Panc1 (cell line): ENCODE results near the gene BASP1. TPM values are rescaled to one million over a fixed set of nuclear protein-coding genes. Genes with fewer than 3 reads are reported as not detected.

ENCODE experiments used
- ATAC-seq: fragments of 200-7000 bp; cut with Tn5 transposase; 2 replicates; pipeline ENCODE4 v1.9.1; 2020; ENCODE audit warnings: mild to moderate bottlenecking, moderate library complexity
- BruUV-seq: library from RNA; stranded (reverse); fragments of 400-500 nt; replicated peaks from 2 replicates; lab custom pipeline; 2021; lab: Mats Ljungman, UMichigan
- CTCF ChIA-PET: fragments of 300-600 bp; sonication (Branson Sonifier 250); formaldehyde crosslinking; loops from one replicate; lab custom pipeline; 2022; ENCODE audit warnings: antibody characterized with exemption; lab: Charles Lee
- POLR2A ChIA-PET: fragments of 300-600 bp; sonication (Branson Sonifier 250); formaldehyde crosslinking; loops from one replicate; lab custom pipeline; 2022; ENCODE audit warnings: antibody characterized with exemption; lab: Charles Lee
- DNase-seq: peaks from one replicate; pipeline ENCODE4 v3.0.0-alpha.2; 2010; ENCODE audit warnings: low read depth, low spot score
- H3K27ac ChIP-seq: 2 replicates; pipeline ENCODE4 v1.5.1; 2011; ENCODE audit warnings: mild to moderate bottlenecking, low read length, inconsistent platforms
- H3K27me3 ChIP-seq: fragments of 200-500 bp; sonication (Bioruptor generic); 2 replicates; pipeline ENCODE4 v1.6.0; 2014; ENCODE audit warnings: low read length, inconsistent platforms; ENCODE audit not compliant: control insufficient read depth, insufficient read depth
- H3K36me3 ChIP-seq: fragments of 200-500 bp; sonication (Bioruptor generic); 2 replicates; pipeline ENCODE4 v1.5.1; 2014; ENCODE audit warnings: inconsistent platforms, mild to moderate bottlenecking, low read length, moderate library complexity; ENCODE audit not compliant: control insufficient read depth, insufficient read depth
- H3K4me1 ChIP-seq: 2 replicates; pipeline ENCODE4 v1.5.1; 2011; ENCODE audit warnings: inconsistent platforms, mild to moderate bottlenecking, low read length, moderate library complexity; ENCODE audit not compliant: control insufficient read depth, insufficient read depth
- H3K4me3 ChIP-seq, 2 experiments: 2 replicates each; pipeline ENCODE4 v1.5.1; 2011 to 2012; ENCODE audit warnings: low read depth in 2 of 2, low read length in 2 of 2, mild to moderate bottlenecking in 2 of 2, inconsistent platforms in 1 of 2, moderate library complexity in 1 of 2
- H3K9me3 ChIP-seq: fragments of 200-500 bp; sonication (Bioruptor generic); 2 replicates; pipeline ENCODE4 v1.5.1; 2014; ENCODE audit warnings: low read depth, mild to moderate bottlenecking, inconsistent platforms, low read length, moderate library complexity; ENCODE audit not compliant: control insufficient read depth, insufficient read depth
- POLR2AphosphoS5 ChIP-seq: IDR thresholded peaks from 2 replicates; pipeline ENCODE4 v1.6.1; 2012; ENCODE audit warnings: mild to moderate bottlenecking, low read depth, low read length, moderate library complexity
- SIN3A ChIP-seq: IDR thresholded peaks from 2 replicates; pipeline ENCODE4 v1.6.1; 2012; ENCODE audit warnings: low read depth, mild to moderate bottlenecking, low read length, moderate library complexity, borderline replicate concordance; ENCODE audit not compliant: insufficient read depth
- TCF7L2 ChIP-seq: IDR thresholded peaks from 2 replicates; pipeline ENCODE4 v1.6.1; 2011; ENCODE audit warnings: mild to moderate bottlenecking, low read depth, low read length, inconsistent platforms
- in situ Hi-C: cut with HindIII; loops from 2 replicates; pipeline ENCODE4 v1.10.0; 2016; ENCODE audit warnings: low sequenced_read_pairs, low pct_unique_long_range_greater_than_20kb
- intact Hi-C: fragments of 100-400 bp; cut with micrococcal nuclease; formaldehyde crosslinking; loops from one replicate; pipeline ENCODE4 v1.10.0; 2022; ENCODE audit not compliant: unreplicated experiment
- total RNA-seq: library from RNA; stranded (reverse); gene quantifications from one replicate; pipeline ENCODE4 v1.2.1, GENCODE V29; 2021; ENCODE audit not compliant: unreplicated experiment
- TF ChIP-seq, protein P1 (sequence below), 2 experiments: IDR thresholded peaks; 2 replicates each; pipeline ENCODE4 v1.6.1; 2011 to 2012; ENCODE audit warnings: low read depth in 2 of 2, control low read depth in 1 of 2, low read length in 1 of 2, mild to moderate bottlenecking in 1 of 2, moderate library complexity in 1 of 2; ENCODE audit not compliant: insufficient read depth in 1 of 2
- TF ChIP-seq, protein P2 (sequence below): fragments of 450-650 bp; IDR thresholded peaks from 2 replicates; pipeline ENCODE4 v1.5.1; 2017; ENCODE audit warnings: mild to moderate bottlenecking

The BASP1 gene
- total RNA-seq, 1 experiment from 2014 or later: 217 TPM

DNA sequence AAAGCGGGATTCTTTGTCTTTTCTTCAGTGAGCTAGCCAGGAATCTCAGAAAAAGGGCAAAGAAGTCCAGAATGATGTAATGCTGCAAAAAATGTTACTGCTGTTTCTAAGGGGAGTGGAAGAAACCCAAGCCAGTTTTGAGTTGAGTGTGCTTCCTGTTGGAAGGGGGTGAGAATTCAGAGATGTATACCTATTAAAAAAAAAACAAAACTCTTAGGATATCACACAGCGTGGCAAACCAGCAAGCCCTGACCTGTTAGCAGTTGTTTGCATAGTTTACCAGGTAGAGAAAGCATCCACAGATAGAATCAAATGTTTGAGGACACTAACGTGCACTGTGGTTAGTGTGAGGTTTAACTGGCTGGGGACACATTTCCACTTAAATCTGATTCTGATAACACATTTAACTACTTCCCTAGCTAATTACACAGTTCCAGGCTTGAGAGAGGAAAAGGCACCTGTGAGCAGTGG lies 11.4 kb downstream of the BASP1 start:
- H3K4me3 ChIP-seq: no peak overlapping the region
- H3K9me3 ChIP-seq: no peaks in the 10 kb centered on the region
- DNase-seq (no peak), ATAC-seq (no peak)
- TSS peak; percentile 6 for BruUV-seq
- CTCF ChIA-PET: no interaction called here
- H3K4me1 ChIP-seq: peaks cover 59% of the 10 kb centered on the region
- in situ Hi-C loops (no loop called here), intact Hi-C loops (loop anchor here (10.0 kb wide), 1 partner anchor 46 kb away; no protein-coding TSS in a partner anchor)
- H3K27ac ChIP-seq: no peak overlapping the region
- no peaks in the 10 kb centered on the region for H3K27me3 ChIP-seq
- TF ChIP-seq POLR2AphosphoS5: no peak
- no peak for TF ChIP-seq SIN3A
- TF ChIP-seq, protein P1, sequence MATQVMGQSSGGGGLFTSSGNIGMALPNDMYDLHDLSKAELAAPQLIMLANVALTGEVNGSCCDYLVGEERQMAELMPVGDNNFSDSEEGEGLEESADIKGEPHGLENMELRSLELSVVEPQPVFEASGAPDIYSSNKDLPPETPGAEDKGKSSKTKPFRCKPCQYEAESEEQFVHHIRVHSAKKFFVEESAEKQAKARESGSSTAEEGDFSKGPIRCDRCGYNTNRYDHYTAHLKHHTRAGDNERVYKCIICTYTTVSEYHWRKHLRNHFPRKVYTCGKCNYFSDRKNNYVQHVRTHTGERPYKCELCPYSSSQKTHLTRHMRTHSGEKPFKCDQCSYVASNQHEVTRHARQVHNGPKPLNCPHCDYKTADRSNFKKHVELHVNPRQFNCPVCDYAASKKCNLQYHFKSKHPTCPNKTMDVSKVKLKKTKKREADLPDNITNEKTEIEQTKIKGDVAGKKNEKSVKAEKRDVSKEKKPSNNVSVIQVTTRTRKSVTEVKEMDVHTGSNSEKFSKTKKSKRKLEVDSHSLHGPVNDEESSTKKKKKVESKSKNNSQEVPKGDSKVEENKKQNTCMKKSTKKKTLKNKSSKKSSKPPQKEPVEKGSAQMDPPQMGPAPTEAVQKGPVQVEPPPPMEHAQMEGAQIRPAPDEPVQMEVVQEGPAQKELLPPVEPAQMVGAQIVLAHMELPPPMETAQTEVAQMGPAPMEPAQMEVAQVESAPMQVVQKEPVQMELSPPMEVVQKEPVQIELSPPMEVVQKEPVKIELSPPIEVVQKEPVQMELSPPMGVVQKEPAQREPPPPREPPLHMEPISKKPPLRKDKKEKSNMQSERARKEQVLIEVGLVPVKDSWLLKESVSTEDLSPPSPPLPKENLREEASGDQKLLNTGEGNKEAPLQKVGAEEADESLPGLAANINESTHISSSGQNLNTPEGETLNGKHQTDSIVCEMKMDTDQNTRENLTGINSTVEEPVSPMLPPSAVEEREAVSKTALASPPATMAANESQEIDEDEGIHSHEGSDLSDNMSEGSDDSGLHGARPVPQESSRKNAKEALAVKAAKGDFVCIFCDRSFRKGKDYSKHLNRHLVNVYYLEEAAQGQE (IDR thresholded peaks at IDR 0.05; ENCODE audit: insufficient read depth in 1 of 2, low read depth in 2 of 2, low read length in 1 of 2): no peak
- TF ChIP-seq TCF7L2: no peak
- TF ChIP-seq, protein P2, sequence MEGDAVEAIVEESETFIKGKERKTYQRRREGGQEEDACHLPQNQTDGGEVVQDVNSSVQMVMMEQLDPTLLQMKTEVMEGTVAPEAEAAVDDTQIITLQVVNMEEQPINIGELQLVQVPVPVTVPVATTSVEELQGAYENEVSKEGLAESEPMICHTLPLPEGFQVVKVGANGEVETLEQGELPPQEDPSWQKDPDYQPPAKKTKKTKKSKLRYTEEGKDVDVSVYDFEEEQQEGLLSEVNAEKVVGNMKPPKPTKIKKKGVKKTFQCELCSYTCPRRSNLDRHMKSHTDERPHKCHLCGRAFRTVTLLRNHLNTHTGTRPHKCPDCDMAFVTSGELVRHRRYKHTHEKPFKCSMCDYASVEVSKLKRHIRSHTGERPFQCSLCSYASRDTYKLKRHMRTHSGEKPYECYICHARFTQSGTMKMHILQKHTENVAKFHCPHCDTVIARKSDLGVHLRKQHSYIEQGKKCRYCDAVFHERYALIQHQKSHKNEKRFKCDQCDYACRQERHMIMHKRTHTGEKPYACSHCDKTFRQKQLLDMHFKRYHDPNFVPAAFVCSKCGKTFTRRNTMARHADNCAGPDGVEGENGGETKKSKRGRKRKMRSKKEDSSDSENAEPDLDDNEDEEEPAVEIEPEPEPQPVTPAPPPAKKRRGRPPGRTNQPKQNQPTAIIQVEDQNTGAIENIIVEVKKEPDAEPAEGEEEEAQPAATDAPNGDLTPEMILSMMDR: no peak
- POLR2A ChIA-PET: no interaction called here
- no peaks in the 10 kb centered on the region; the same call in 1 of the 2 replicates for H3K36me3 ChIP-seq

DNA sequence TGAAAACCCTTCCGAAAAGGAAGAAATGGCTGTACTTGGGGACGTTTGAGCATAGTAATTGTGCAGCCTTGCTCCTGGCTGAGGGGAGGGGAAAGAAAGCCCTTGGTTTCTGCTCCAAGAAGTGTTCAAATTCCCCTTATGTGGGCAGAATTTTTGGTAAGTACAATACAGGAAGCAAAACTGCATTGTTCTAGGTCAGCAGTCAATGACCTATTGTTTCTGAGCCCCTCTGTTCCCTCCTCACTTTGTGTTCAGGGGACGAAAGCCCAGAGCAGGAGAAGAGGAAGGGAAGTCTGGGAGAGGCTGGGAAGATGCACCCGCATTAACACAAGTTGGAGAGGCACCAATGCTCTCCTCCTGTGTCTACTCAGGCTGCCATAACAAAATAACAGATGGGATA lies 11.9 kb downstream of the BASP1 start:
- DNase-seq (no peak), ATAC-seq (no peak)
- H3K4me3 ChIP-seq: no peak overlapping the region
- H3K27ac ChIP-seq: no peak overlapping the region
- BruUV-seq: no TSS peak
- POLR2A ChIA-PET: no interaction called here
- TF ChIP-seq, protein P2: no peak
- TF ChIP-seq SIN3A (no peak), TCF7L2 (no peak), POLR2AphosphoS5 (no peak)
- TF ChIP-seq, protein P1 (IDR thresholded peaks at IDR 0.05; ENCODE audit: insufficient read depth in 1 of 2, low read depth in 2 of 2, low read length in 1 of 2): no peak
- peaks cover 57% of the 10 kb centered on the region for H3K4me1 ChIP-seq
- H3K27me3 ChIP-seq: no peaks in the 10 kb centered on the region
- in situ Hi-C loops (no loop called here), intact Hi-C loops (loop anchor here (10.0 kb wide), 1 partner anchor 45 kb away; no protein-coding TSS in a partner anchor)
- CTCF ChIA-PET: no interaction called here
- no peaks in the 10 kb centered on the region; the same call in 1 of the 2 replicates for H3K36me3 ChIP-seq
- H3K9me3 ChIP-seq: no peaks in the 10 kb centered on the region
